Panc1 (cell line): ENCODE results near the gene R3HDML. TPM values are rescaled to one million over a fixed set of nuclear protein-coding genes. Genes with fewer than 3 reads are reported as not detected.

ENCODE experiments used
- ATAC-seq: fragments of 200-7000 bp; cut with Tn5 transposase; 2 replicates; pipeline ENCODE4 v1.9.1; 2020; ENCODE audit warnings: mild to moderate bottlenecking, moderate library complexity
- BruUV-seq: library from RNA; stranded (reverse); fragments of 400-500 nt; replicated peaks from 2 replicates; lab custom pipeline; 2021; lab: Mats Ljungman, UMichigan
- CTCF ChIA-PET: fragments of 300-600 bp; sonication (Branson Sonifier 250); formaldehyde crosslinking; loops from one replicate; lab custom pipeline; 2022; ENCODE audit warnings: antibody characterized with exemption; lab: Charles Lee
- POLR2A ChIA-PET: fragments of 300-600 bp; sonication (Branson Sonifier 250); formaldehyde crosslinking; loops from one replicate; lab custom pipeline; 2022; ENCODE audit warnings: antibody characterized with exemption; lab: Charles Lee
- DNase-seq: peaks from one replicate; pipeline ENCODE4 v3.0.0-alpha.2; 2010; ENCODE audit warnings: low read depth, low spot score
- H3K27ac ChIP-seq: 2 replicates; pipeline ENCODE4 v1.5.1; 2011; ENCODE audit warnings: mild to moderate bottlenecking, low read length, inconsistent platforms
- H3K27me3 ChIP-seq: fragments of 200-500 bp; sonication (Bioruptor generic); 2 replicates; pipeline ENCODE4 v1.6.0; 2014; ENCODE audit warnings: low read length, inconsistent platforms; ENCODE audit not compliant: control insufficient read depth, insufficient read depth
- H3K36me3 ChIP-seq: fragments of 200-500 bp; sonication (Bioruptor generic); 2 replicates; pipeline ENCODE4 v1.5.1; 2014; ENCODE audit warnings: inconsistent platforms, mild to moderate bottlenecking, low read length, moderate library complexity; ENCODE audit not compliant: control insufficient read depth, insufficient read depth
- H3K4me1 ChIP-seq: 2 replicates; pipeline ENCODE4 v1.5.1; 2011; ENCODE audit warnings: inconsistent platforms, mild to moderate bottlenecking, low read length, moderate library complexity; ENCODE audit not compliant: control insufficient read depth, insufficient read depth
- H3K4me3 ChIP-seq, 2 experiments: 2 replicates each; pipeline ENCODE4 v1.5.1; 2011 to 2012; ENCODE audit warnings: low read depth in 2 of 2, low read length in 2 of 2, mild to moderate bottlenecking in 2 of 2, inconsistent platforms in 1 of 2, moderate library complexity in 1 of 2
- H3K9me3 ChIP-seq: fragments of 200-500 bp; sonication (Bioruptor generic); 2 replicates; pipeline ENCODE4 v1.5.1; 2014; ENCODE audit warnings: low read depth, mild to moderate bottlenecking, inconsistent platforms, low read length, moderate library complexity; ENCODE audit not compliant: control insufficient read depth, insufficient read depth
- POLR2AphosphoS5 ChIP-seq: IDR thresholded peaks from 2 replicates; pipeline ENCODE4 v1.6.1; 2012; ENCODE audit warnings: mild to moderate bottlenecking, low read depth, low read length, moderate library complexity
- SIN3A ChIP-seq: IDR thresholded peaks from 2 replicates; pipeline ENCODE4 v1.6.1; 2012; ENCODE audit warnings: low read depth, mild to moderate bottlenecking, low read length, moderate library complexity, borderline replicate concordance; ENCODE audit not compliant: insufficient read depth
- TCF7L2 ChIP-seq: IDR thresholded peaks from 2 replicates; pipeline ENCODE4 v1.6.1; 2011; ENCODE audit warnings: mild to moderate bottlenecking, low read depth, low read length, inconsistent platforms
- in situ Hi-C: cut with HindIII; loops from 2 replicates; pipeline ENCODE4 v1.10.0; 2016; ENCODE audit warnings: low sequenced_read_pairs, low pct_unique_long_range_greater_than_20kb
- intact Hi-C: fragments of 100-400 bp; cut with micrococcal nuclease; formaldehyde crosslinking; loops from one replicate; pipeline ENCODE4 v1.10.0; 2022; ENCODE audit not compliant: unreplicated experiment
- total RNA-seq: library from RNA; stranded (reverse); gene quantifications from one replicate; pipeline ENCODE4 v1.2.1, GENCODE V29; 2021; ENCODE audit not compliant: unreplicated experiment
- TF ChIP-seq, protein P1 (sequence below), 2 experiments: IDR thresholded peaks; 2 replicates each; pipeline ENCODE4 v1.6.1; 2011 to 2012; ENCODE audit warnings: low read depth in 2 of 2, control low read depth in 1 of 2, low read length in 1 of 2, mild to moderate bottlenecking in 1 of 2, moderate library complexity in 1 of 2; ENCODE audit not compliant: insufficient read depth in 1 of 2
- TF ChIP-seq, protein P2 (sequence below): fragments of 450-650 bp; IDR thresholded peaks from 2 replicates; pipeline ENCODE4 v1.5.1; 2017; ENCODE audit warnings: mild to moderate bottlenecking

R3HDML gene
- total RNA-seq, 1 experiment from 2014 or later: not detected

DNA sequence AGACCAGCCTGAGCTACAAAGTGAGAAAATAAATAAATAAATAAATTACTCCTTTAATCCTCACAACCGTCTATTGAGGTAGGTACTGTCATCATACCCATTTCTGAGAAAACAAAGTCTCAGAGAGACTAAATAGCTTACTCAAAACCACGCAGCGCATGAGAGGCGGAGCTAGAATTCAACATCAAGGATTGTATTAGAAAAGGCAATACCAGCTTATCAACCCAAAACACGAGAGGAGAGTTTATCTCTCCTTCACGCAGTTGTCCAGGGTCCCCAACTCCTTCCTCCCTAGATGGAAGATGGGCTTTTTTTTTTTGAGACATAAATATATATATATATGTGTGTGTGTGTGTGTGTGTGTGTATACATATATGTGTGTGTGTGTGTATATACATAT is 30.9 kb downstream of the R3HDML start:
- H3K4me3 ChIP-seq: no peak overlapping the region
- H3K27me3 ChIP-seq: no peaks in the 10 kb centered on the region
- CTCF ChIA-PET: interaction anchor here (0.7 kb wide), 2 partner anchors 135 to 209 kb away, joined by 3 to 4 read pairs; no protein-coding TSS in a partner anchor
- no peaks in the 10 kb centered on the region for H3K4me1 ChIP-seq
- no peak for DNase-seq
- H3K27ac ChIP-seq: no peak overlapping the region
- no peaks in the 10 kb centered on the region for H3K9me3 ChIP-seq
- no peaks in the 10 kb centered on the region for H3K36me3 ChIP-seq
- intact Hi-C loops (no loop called here), in situ Hi-C loops (no loop called here)
- POLR2A ChIA-PET: interaction anchor here (0.7 kb wide), 1 partner anchor 51 kb away, joined by 7 read pairs; no protein-coding TSS in a partner anchor
- BruUV-seq: no TSS peak
- ATAC-seq: no peak
- TF ChIP-seq SIN3A (no peak), TCF7L2 (no peak), POLR2AphosphoS5 (no peak)
- TF ChIP-seq, protein P1, sequence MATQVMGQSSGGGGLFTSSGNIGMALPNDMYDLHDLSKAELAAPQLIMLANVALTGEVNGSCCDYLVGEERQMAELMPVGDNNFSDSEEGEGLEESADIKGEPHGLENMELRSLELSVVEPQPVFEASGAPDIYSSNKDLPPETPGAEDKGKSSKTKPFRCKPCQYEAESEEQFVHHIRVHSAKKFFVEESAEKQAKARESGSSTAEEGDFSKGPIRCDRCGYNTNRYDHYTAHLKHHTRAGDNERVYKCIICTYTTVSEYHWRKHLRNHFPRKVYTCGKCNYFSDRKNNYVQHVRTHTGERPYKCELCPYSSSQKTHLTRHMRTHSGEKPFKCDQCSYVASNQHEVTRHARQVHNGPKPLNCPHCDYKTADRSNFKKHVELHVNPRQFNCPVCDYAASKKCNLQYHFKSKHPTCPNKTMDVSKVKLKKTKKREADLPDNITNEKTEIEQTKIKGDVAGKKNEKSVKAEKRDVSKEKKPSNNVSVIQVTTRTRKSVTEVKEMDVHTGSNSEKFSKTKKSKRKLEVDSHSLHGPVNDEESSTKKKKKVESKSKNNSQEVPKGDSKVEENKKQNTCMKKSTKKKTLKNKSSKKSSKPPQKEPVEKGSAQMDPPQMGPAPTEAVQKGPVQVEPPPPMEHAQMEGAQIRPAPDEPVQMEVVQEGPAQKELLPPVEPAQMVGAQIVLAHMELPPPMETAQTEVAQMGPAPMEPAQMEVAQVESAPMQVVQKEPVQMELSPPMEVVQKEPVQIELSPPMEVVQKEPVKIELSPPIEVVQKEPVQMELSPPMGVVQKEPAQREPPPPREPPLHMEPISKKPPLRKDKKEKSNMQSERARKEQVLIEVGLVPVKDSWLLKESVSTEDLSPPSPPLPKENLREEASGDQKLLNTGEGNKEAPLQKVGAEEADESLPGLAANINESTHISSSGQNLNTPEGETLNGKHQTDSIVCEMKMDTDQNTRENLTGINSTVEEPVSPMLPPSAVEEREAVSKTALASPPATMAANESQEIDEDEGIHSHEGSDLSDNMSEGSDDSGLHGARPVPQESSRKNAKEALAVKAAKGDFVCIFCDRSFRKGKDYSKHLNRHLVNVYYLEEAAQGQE (IDR thresholded peaks at IDR 0.05; ENCODE audit: insufficient read depth in 1 of 2, low read depth in 2 of 2, low read length in 1 of 2): no peak
- TF ChIP-seq, protein P2, sequence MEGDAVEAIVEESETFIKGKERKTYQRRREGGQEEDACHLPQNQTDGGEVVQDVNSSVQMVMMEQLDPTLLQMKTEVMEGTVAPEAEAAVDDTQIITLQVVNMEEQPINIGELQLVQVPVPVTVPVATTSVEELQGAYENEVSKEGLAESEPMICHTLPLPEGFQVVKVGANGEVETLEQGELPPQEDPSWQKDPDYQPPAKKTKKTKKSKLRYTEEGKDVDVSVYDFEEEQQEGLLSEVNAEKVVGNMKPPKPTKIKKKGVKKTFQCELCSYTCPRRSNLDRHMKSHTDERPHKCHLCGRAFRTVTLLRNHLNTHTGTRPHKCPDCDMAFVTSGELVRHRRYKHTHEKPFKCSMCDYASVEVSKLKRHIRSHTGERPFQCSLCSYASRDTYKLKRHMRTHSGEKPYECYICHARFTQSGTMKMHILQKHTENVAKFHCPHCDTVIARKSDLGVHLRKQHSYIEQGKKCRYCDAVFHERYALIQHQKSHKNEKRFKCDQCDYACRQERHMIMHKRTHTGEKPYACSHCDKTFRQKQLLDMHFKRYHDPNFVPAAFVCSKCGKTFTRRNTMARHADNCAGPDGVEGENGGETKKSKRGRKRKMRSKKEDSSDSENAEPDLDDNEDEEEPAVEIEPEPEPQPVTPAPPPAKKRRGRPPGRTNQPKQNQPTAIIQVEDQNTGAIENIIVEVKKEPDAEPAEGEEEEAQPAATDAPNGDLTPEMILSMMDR: no peak

GRCh38 chr20:44370639-44371218 is 33.9 kb downstream of the R3HDML start:
- H3K27me3 ChIP-seq: no peaks in the 10 kb centered on the region
- ChIA-PET POLR2A (no interaction called here), CTCF (no interaction called here)
- TF ChIP-seq SIN3A: no peak
- TF ChIP-seq, protein P1 (IDR thresholded peaks at IDR 0.05; ENCODE audit: insufficient read depth in 1 of 2, low read depth in 2 of 2, low read length in 1 of 2): no peak
- TF ChIP-seq, protein P2: no peak
- H3K36me3 ChIP-seq: no peaks in the 10 kb centered on the region
- ATAC-seq: peak; percentile 79
- no peak overlapping the region for H3K4me3 ChIP-seq
- in situ Hi-C loops: no loop called here
- no peaks in the 10 kb centered on the region for H3K9me3 ChIP-seq
- intact Hi-C loops: no loop called here
- no peaks in the 10 kb centered on the region for H3K4me1 ChIP-seq
- DNase-seq: no peak
- BruUV-seq: no TSS peak
- H3K27ac ChIP-seq: no peak overlapping the region
